GM19023 (cell line): ENCODE measurements around the gene WASF3.

ENCODE experiments used
- ATAC-seq: cut with Tn5 transposase; IDR thresholded peaks from one replicate; pipeline ENCODE4 v1.9.1; 2021; ENCODE audit warnings: mild to moderate bottlenecking, moderate library complexity; ENCODE audit not compliant: unreplicated experiment

The WASF3 gene

DNA sequence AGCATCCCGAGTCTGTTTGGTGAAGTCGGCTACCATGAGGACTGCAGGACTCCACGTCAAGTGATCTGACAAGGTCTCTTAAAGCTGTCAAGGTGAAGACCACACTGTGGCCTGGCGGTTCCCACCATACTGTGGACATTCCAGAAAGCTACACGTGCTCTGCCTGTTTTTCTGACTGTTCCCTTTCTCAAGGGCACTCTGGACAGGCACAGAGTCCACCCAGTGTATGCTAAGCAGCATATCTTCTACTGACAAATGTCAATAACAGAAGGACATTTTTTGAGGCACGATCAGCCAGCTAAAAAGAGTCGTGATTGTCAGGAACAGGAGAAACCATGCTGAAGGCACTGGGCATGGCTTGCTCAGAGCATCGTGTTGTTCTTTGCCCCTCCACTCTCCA, 12.8 kb upstream of the WASF3 start:
- no peak for ATAC-seq

DNA sequence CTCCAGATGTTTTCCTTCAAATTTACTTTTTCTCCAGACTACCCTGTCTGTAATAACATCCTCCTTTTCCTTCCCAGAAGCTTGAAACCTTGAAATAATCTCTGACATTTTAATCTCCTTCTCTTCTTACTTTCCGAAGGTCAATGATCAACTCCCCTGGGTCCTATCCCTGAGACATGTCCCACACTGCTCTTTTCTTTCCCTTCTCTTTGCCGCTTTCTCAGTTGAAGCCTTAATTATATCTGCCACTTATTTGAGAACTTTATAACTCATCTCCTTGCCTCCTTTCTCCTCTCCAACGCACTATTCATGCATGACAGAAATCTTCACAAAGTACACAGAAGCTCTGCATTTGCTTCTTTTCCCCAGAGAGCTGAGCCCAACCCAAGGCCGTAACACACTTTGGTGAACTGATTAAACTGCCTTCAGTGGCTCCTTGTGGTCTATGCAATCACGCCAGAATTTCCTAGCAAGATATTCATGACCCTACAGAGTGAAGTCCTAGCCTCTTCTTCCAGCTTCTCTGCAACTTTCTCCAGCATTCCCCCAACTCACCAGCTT, 9.2 kb upstream of the WASF3 start:
- ATAC-seq = no peak

DNA sequence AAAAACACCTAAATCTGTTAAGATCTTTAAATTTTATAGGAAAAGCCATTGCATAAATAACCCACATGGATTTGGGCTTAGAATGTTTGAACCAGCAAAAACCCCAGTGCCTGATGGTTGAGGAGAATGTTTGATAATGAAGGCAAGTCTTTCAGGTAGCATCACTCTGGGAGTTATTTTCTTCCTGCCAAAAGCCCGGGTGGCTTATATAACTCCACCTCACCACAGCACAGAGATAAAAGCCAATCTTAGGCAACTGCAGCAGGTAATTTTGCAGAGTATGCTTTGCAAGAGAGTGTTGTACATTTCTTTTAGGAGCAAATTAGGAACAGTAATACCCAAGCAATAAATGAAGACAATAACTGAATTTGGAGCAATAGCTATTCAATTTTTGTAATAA, 7.8 kb upstream of the WASF3 start:
- ATAC-seq = no peak

DNA sequence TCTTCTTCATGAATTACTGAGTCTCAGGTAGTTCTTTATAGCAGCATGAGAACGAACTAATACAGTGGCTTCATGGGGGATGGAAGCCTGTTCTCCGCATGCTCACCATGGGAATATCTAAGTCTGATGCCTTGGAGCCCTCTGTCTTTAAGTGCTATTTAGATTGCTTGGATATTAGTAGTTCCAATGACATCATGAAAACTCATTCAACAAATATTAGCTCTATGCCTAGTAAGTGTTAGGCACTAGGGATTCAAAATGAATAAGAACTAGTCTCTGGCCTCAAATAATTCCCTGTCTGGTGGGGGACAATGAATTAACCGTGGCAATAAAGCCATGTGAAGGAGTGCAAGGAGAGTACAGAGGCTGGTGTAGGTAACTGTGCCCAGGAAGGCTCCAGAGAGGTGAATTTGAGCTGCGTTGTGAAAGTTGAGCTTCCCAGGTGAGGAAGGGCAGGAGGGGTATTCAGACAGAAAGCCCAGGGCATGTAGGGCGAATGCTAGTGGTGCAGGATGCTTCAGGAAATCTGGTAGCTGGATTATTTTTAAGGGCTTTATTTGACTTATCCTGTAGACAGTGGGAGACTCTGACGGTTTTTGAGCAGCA, 6.1 kb upstream of the WASF3 start:
- no peak for ATAC-seq

DNA sequence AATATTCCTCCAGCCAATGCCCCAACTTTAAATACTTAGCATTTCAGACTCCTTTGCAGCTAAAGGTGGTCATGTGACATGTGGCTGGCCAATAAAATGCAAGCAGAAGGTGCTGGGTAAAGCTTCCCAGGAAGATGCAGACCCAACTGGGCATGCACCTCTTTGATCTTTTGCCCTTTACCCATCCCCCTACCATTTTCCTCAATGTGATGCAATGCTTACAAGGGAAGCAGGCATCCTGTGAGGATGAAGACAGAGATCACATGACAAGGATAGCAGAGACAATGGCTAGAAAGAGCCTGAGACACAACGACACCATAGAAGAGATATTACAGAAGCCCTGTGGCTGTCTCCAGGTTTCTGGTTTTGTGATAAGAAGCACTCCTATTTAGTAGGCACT, 2.1 kb upstream of the WASF3 start:
- no peak for ATAC-seq

- no peak for ATAC-seq
Observed at GRCh38 chr13:26557051-26557392, 461 bp upstream of the WASF3 start.

GRCh38 chr13:26558074-26558805, 757 bp downstream of the WASF3 start:
- peak; percentile 22 for ATAC-seq

DNA sequence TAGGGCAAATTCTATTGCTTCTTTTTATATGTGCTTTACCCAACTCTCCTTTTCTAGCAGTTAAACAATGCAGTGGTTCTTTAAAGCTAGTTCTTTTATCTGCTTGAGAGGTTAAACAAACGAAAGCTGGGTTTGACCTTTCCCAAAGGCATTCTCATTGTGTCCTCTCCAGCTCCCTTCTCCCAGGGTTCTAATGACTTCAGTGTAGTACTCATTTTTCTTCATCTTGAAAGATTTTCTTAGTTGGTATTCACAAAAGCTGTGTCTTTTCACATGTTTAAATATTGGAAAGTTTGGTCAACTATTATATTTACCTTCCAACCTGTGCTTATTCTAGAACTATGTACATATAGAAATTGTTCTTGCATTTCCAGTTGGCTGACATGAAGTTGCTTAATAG, 1.5 kb downstream of the WASF3 start:
- ATAC-seq = no peak

- no peak for ATAC-seq
Observed at GRCh38 chr13:26560456-26560855, 3.0 kb downstream of the WASF3 start.

GRCh38 chr13:26561067-26561466, 3.6 kb downstream of the WASF3 start:
- ATAC-seq = no peak

DNA sequence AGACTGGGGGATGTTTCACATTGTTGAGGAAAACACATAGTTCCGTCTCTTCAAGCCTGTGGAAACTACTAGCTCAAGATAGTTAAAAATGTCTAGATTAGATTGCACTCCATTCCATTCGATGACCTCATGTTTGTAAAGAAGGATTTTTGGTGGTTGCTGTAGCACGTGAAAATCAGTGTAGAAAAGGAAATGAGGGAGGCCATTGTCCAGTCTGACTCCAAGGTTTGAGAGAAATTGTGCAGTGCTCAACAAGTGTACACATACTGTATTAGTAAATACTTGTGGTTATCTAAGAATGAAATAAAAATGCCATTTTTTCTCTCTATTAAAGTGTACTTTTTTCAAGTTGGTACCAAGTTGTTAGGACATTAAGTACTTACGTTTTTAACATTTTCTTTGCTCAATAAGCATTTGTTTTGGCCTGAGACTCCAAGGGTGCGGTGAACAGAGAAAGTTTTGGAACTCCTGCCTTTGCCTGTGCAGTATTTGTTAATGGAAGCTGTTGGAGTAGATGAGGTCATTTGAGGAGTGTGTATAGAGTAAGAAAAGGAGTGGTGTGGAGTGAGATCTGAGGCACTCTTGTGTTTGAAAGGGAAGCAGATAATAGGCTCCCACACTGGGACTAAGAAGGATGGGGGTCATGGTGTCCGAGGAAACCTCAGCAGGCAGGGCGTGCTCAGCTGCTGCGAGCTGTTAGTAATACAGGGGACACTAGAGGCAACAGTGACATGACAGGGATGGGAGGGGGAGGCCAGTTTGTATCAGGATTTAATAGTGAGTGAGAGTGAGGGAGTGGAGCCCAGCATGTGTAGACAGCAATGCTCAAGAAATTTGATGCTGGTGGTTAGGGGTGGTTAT, 4.4 kb downstream of the WASF3 start:
- ATAC-seq = no peak

DNA sequence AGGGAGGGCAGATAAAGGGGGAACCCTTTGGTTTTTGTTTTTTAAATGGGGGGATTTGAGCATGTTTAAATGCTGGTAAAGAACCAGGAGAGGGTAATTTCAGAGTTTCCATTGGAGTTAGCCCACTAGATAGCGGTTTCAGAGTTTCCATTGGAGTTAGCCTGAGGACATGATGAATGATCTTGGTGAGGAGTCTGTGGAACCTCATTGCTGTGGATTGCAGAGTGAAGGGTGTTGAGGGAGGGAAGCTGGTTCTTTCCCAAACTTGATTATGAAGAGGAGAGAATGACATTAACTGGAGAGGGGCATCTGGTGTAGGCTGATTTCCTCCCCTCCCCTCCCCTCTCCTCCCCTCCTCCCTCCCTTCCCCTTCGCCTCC, 5.0 kb downstream of the WASF3 start:
- ATAC-seq = no peak

- no peak for ATAC-seq
Observed at GRCh38 chr13:26563713-26564112, 6.2 kb downstream of the WASF3 start.

GRCh38 chr13:26568132-26568815, 10.8 kb downstream of the WASF3 start:
- ATAC-seq = no peak

- no peak for ATAC-seq
Observed at GRCh38 chr13:26571518-26571917, 14.0 kb downstream of the WASF3 start.

DNA sequence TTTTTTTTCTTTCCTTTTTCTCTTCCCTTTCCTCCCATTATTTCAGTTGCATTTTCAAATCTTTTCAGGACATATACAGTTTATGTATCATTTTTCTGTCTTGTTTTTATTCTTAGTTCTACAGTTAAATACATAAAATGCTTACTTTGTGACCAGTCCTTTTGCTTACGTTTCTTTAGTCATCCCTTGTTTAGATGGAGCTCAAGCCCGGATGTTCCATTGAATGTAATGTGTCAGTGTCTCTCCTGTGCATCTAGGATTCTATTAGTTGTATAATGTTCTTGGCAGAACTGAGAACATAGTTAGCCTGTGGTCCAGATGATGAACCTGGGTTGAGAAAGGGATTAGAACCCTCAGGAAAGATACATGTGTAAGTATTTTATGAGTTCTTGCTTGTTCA, 17.8 kb downstream of the WASF3 start:
- no peak for ATAC-seq

DNA sequence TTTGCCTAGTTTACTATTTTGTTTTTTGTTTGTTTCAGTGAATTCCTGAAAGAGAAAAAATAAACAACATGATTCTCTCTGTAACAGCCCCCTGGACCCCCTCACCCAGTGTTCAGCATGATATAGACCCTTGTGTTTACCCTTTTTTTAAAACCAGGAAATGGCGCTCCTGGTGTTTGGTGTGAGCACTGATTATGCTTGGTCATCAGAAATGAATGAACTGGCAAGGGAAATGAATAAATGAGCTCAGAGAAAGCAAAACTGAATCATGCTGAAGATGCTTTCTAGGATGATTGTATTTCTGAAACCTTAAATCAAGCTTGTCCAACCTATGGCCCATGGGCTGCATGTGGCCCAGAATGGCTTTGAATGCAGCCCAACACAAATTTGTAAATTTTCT, 22.1 kb downstream of the WASF3 start:
- no peak for ATAC-seq

- no peak for ATAC-seq
Observed at GRCh38 chr13:26583662-26584061, 26.2 kb downstream of the WASF3 start.

DNA sequence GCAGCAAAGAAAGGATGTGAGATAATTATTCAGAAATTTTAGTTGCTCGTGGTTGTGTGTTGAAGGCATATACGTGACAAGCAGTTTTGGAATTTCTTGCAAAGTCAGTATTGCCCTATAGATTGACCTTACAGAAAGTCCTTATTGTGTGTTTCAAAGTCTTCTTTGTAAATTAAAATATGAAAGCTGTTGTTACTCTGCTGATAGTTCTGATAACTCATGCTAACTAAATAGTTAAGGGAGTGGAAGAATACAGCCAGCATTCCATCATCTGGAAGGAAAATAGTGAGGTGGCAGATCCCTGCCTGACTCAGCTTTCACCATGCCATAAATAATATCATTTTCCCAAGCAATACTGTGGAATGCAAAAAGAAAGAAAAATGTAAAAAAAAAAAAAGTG, 27.2 kb downstream of the WASF3 start:
- ATAC-seq = no peak

DNA sequence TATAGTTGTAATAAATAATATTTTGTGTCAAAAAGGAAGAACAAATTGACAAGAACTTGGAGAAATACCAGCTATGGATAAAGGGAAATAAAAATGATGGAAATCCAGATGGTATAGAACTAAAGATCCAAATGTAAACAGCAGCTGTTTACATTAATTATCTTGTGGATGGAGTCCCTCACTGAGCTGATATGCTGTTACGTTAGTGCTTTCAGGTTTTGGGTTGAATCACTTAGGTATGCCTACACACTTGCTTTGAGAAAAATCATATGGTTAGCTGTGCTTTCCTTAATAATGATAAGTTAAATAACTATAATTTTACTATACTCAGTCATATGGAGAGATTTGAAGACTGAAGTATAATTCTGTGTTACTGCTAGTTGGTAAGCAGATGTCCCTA, 27.7 kb downstream of the WASF3 start:
- ATAC-seq = no peak

DNA sequence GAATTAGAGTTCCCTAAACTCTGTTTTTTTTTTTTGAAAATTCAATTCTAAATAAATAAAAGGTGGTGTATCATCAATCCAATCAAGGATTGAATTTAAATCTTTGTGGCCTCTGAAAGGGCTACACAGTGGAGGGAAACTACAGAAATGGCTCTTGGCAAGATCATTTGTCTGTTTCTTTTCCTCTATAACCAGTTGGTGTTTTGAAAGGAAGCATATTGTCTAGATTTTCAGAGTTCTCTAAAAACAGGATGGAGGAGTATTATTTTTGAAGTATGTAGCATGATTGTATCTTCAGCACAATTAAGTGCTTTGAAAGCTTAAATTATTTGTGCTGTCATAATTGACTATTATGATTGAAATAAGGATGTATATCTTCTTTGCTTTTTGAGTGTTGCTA, 29.8 kb downstream of the WASF3 start:
- ATAC-seq = no peak
